HCT116 (cell line): ENCODE data around the gene CEP170B. TPM values are rescaled to one million over a fixed set of nuclear protein-coding genes. Genes with fewer than 3 reads are reported as not detected.

Source experiments
- ATAC-seq: fragments of 200-7000 bp; cut with Tn5 transposase; 2 replicates; pipeline ENCODE4 v1.9.1; 2020; ENCODE audit warnings: mild to moderate bottlenecking, moderate library complexity
- BruUV-seq: library from RNA; stranded (reverse); fragments of 400-500 nt; replicated peaks from 2 replicates; lab custom pipeline; 2021; lab: Mats Ljungman, UMichigan
- CTCF ChIA-PET: fragments of 300-600 bp; sonication (Branson Sonifier 250); formaldehyde crosslinking; loops from one replicate; lab custom pipeline; 2021; ENCODE audit warnings: antibody characterized with exemption; lab: Charles Lee
- POLR2A ChIA-PET: fragments of 300-600, 350-600 bp; sonication (Branson Sonifier 250); formaldehyde crosslinking; loops from one replicate; lab custom pipeline; 2021; ENCODE audit warnings: antibody characterized with exemption; lab: Charles Lee
- RAD21 ChIA-PET, 2 experiments: fragments of 300-600 bp; sonication (Branson Sonifier 250); formaldehyde crosslinking; loops; one replicate each; lab custom pipeline; 2023; ENCODE audit warnings: low total read pairs in 2 of 2; ENCODE audit not compliant: uncharacterized antibody in 2 of 2, unreplicated experiment in 2 of 2, low non-redundant PET in 1 of 2; lab: Charles Lee
- DNase-seq: peaks from one replicate; pipeline ENCODE4 v3.0.0-alpha.2; 2010; ENCODE audit warnings: low read depth, low spot score
- H2AFZ ChIP-seq: fragments of 200-600 bp; shearing (Covaris generic), sonication (generic); 2 replicates; pipeline ENCODE4 v1.6.1; 2017; ENCODE audit warnings: low read depth, mixed run types, mixed read lengths, antibody characterized with exemption, low read length; ENCODE audit not compliant: poor library complexity, severe bottlenecking
- H3K27ac ChIP-seq: 2 replicates; pipeline ENCODE4 v1.5.1; 2012; ENCODE audit warnings: low read depth, low read length
- H3K27me3 ChIP-seq: fragments of 200-600 bp; sonication (generic); 2 replicates; pipeline ENCODE4 v1.6.1; 2016; ENCODE audit warnings: mixed run types, low read length, mixed read lengths; ENCODE audit not compliant: insufficient read depth
- H3K36me3 ChIP-seq, 2 experiments: fragments of 200-500 bp in 1 of 2; fragments of 200-600 bp in 1 of 2; sonication (Bioruptor generic) in 1 of 2; sonication (generic) in 1 of 2; 2 replicates each; pipeline versions ENCODE4 v1.5.1 to v1.6.1; 2014 to 2016; ENCODE audit warnings: low read length in 2 of 2, inconsistent platforms in 1 of 2, mixed read lengths in 1 of 2, mixed run types in 1 of 2; ENCODE audit not compliant: insufficient read depth in 2 of 2, control insufficient read depth in 1 of 2
- H3K4me1 ChIP-seq, 2 experiments: fragments of 200-600 bp in 1 of 2; sonication (generic) in 1 of 2; 2 replicates each; pipeline versions ENCODE4 v1.5.1 to v1.6.1; 2012 to 2017; ENCODE audit warnings: low read length in 2 of 2, inconsistent platforms in 1 of 2, mild to moderate bottlenecking in 1 of 2, mixed read lengths in 1 of 2, mixed run types in 1 of 2, moderate library complexity in 1 of 2; ENCODE audit not compliant: insufficient read depth in 2 of 2, control insufficient read depth in 1 of 2
- H3K4me2 ChIP-seq: fragments of 200-600 bp; sonication (generic); 2 replicates; pipeline ENCODE4 v1.6.1; 2017; ENCODE audit warnings: mixed run types, low read length, mixed read lengths
- H3K4me3 ChIP-seq, 2 experiments: fragments of 200-600 bp in 1 of 2; sonication (generic) in 1 of 2; replicated peaks in 1 of 2; 2 replicates each; pipeline ENCODE4 v1.5.1; 2011 to 2016; ENCODE audit warnings: low read length in 2 of 2, control low read depth in 1 of 2, low read depth in 1 of 2, mild to moderate bottlenecking in 1 of 2, mixed read lengths in 1 of 2, mixed run types in 1 of 2
- H3K79me2 ChIP-seq: fragments of 200-600 bp; sonication (generic); 2 replicates; pipeline ENCODE4 v1.6.1; 2017; ENCODE audit warnings: mild to moderate bottlenecking, mixed run types, low read length, moderate library complexity, mixed read lengths; ENCODE audit not compliant: insufficient read depth
- H3K9ac ChIP-seq: fragments of 200-600 bp; sonication (generic); 2 replicates; pipeline ENCODE4 v1.6.1; 2016; ENCODE audit warnings: low read length, mixed read lengths
- H3K9me2 ChIP-seq: fragments of 200-600 bp; sonication (generic), shearing (Covaris generic); 2 replicates; pipeline ENCODE4 v1.6.1; 2017; ENCODE audit warnings: mixed run types, mild to moderate bottlenecking, moderate library complexity; ENCODE audit not compliant: insufficient read depth
- H3K9me3 ChIP-seq, 2 experiments: fragments of 200-500 bp in 1 of 2; fragments of 200-600 bp in 1 of 2; sonication (Bioruptor generic) in 1 of 2; sonication (generic) in 1 of 2; 2 replicates each; pipeline ENCODE4 v1.6.1; 2014 to 2017; ENCODE audit warnings: low read length in 2 of 2, mixed read lengths in 2 of 2, inconsistent platforms in 1 of 2, low read depth in 1 of 2, mild to moderate bottlenecking in 1 of 2, mixed run types in 1 of 2, moderate library complexity in 1 of 2; ENCODE audit not compliant: control insufficient read depth in 1 of 2, insufficient read depth in 1 of 2
- H4K20me1 ChIP-seq: fragments of 200-600 bp; sonication (generic), shearing (Covaris generic); 2 replicates; pipeline ENCODE4 v1.6.1; 2017; ENCODE audit warnings: mixed run types, mild to moderate bottlenecking, moderate library complexity; ENCODE audit not compliant: insufficient read depth
- CBX3 ChIP-seq: IDR thresholded peaks from 2 replicates; pipeline ENCODE4 v1.6.1; 2012; ENCODE audit warnings: low read depth
- CEBPB ChIP-seq: IDR thresholded peaks from 2 replicates; pipeline ENCODE4 v1.6.1; 2012; ENCODE audit warnings: low read depth
- EGR1 ChIP-seq: IDR thresholded peaks from 2 replicates; pipeline ENCODE4 v1.6.1; 2012; ENCODE audit warnings: low read depth
- EZH2 ChIP-seq: fragments of 200-600 bp; sonication (generic); IDR thresholded peaks from 2 replicates; pipeline ENCODE4 v1.6.1; 2017; ENCODE audit warnings: antibody characterized with exemption, mixed run types
- EZH2phosphoT487 ChIP-seq: fragments of 200-600 bp; IDR thresholded peaks from 2 replicates; pipeline ENCODE4 v1.6.1; 2018; ENCODE audit warnings: antibody characterized with exemption, borderline replicate concordance
- JUND ChIP-seq: IDR thresholded peaks from 2 replicates; pipeline ENCODE4 v1.6.1; 2012
- POLR2A ChIP-seq: IDR thresholded peaks from 2 replicates; pipeline ENCODE4 v1.7.0; 2011; ENCODE audit warnings: borderline replicate concordance; ENCODE audit not compliant: insufficient read depth, insufficient read length; ENCODE audit errors: extremely low read depth
- POLR2AphosphoS5 ChIP-seq: IDR thresholded peaks from 2 replicates; pipeline ENCODE4 v1.6.1; 2011; ENCODE audit warnings: mild to moderate bottlenecking, low read depth, low read length, moderate library complexity
- RAD21 ChIP-seq: IDR thresholded peaks from 2 replicates; pipeline ENCODE4 v1.6.1; 2012; ENCODE audit warnings: low read depth, mild to moderate bottlenecking
- SIN3A ChIP-seq: IDR thresholded peaks from 2 replicates; pipeline ENCODE4 v1.6.1; 2012; ENCODE audit warnings: low read depth
- SP1 ChIP-seq: IDR thresholded peaks from 2 replicates; pipeline ENCODE4 v1.6.1; 2012; ENCODE audit warnings: low read depth
- SRF ChIP-seq: IDR thresholded peaks from 2 replicates; pipeline ENCODE4 v1.6.1; 2012; ENCODE audit warnings: low read depth
- YY1 ChIP-seq: IDR thresholded peaks from 2 replicates; pipeline ENCODE4 v1.6.1; 2011; ENCODE audit warnings: low read length, low read depth, moderate library complexity, mild to moderate bottlenecking; ENCODE audit not compliant: insufficient replicate concordance; ENCODE audit errors: extremely low read depth
- ZFX ChIP-seq: fragments of 450-650 bp; IDR thresholded peaks from 2 replicates; pipeline ENCODE4 v1.6.1; 2017
- ZNF274 ChIP-seq: fragments of 200-500 bp; sonication (Bioruptor generic); IDR thresholded peaks from 2 replicates; pipeline ENCODE4 v1.6.1; 2014; ENCODE audit warnings: mild to moderate bottlenecking, low read depth, low read length, inconsistent platforms
- intact Hi-C: fragments of 100-400 bp; cut with micrococcal nuclease; formaldehyde crosslinking; loops from 2 replicates; pipeline ENCODE4 v1.10.0; 2022
- total RNA-seq: library from RNA; stranded (reverse); gene quantifications from one replicate; pipeline ENCODE4 v1.2.1, GENCODE V29; 2021; ENCODE audit not compliant: unreplicated experiment
- TF ChIP-seq, protein P1 (sequence below): IDR thresholded peaks from 2 replicates; pipeline ENCODE4 v1.6.1; 2012
- TF ChIP-seq, protein P2 (sequence below): IDR thresholded peaks from 2 replicates; pipeline ENCODE4 v1.6.1; 2012
- TF ChIP-seq, protein P3 (sequence below): IDR thresholded peaks from 2 replicates; pipeline ENCODE4 v1.6.1; 2011; ENCODE audit warnings: mild to moderate bottlenecking, low read length, moderate library complexity; ENCODE audit not compliant: insufficient replicate concordance; ENCODE audit errors: extremely low read depth
- TF ChIP-seq, protein P4 (sequence below), 3 experiments: fragments of 200-600 bp in 1 of 3; sonication (generic) in 1 of 3; IDR thresholded peaks in 2 of 3; conservative IDR thresholded peaks in 1 of 3; 2 replicates each; pipeline ENCODE4 v1.5.1; 2012 to 2017; ENCODE audit warnings: low read depth in 2 of 3, low read length in 2 of 3, antibody characterized with exemption in 1 of 3, borderline replicate concordance in 1 of 3, control low read depth in 1 of 3, mild to moderate bottlenecking in 1 of 3, mixed read lengths in 1 of 3, mixed run types in 1 of 3, moderate library complexity in 1 of 3; ENCODE audit not compliant: insufficient read depth in 1 of 3
- TF ChIP-seq, protein P5 (sequence below): IDR thresholded peaks from 2 replicates; pipeline ENCODE4 v1.6.1; 2012; ENCODE audit warnings: low read depth

Gene CEP170B
- total RNA-seq, 1 experiment from 2014 or later = 45.9 TPM

DNA sequence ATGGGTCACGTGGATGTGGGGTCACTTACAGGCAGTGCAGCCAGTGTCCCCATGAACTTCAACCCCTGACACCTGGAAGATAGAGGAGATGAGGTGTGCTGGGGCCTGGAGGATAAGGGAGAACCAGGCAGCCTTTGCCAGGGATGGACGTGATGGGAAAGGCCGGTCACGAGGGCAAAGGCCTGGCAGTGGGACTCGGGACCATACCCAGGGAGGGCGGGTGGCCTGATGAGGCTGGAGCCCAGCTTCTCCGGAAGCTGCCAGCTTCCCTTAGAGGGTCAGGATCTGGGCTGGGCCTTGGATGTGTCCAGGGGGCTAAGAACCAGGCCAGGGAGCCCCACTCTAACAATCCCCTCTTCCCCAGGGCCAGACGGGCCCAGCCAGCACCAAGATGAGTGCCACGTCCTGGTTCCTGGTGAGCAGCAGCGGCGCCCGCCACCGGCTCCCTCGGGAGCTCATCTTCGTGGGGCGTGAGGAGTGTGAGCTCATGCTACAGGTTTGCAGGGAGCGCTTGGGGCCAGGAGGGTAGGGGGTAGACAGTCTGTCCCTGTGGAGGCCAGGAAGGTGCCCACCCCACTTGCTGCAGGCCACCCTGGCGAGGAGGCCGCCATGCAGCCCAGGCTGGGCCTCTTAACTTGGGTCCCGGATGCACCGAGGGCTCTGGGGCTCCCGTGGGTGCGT, 3.1 kb downstream of the CEP170B start:
- DNase-seq = no peak
- no peak overlapping the region for H3K4me2 ChIP-seq
- no peak overlapping the region for H3K9ac ChIP-seq
- POLR2A ChIA-PET = no interaction called here
- CTCF ChIA-PET = no interaction called here
- no peaks in the 10 kb centered on the region for H3K9me3 ChIP-seq
- TF ChIP-seq, protein P1, sequence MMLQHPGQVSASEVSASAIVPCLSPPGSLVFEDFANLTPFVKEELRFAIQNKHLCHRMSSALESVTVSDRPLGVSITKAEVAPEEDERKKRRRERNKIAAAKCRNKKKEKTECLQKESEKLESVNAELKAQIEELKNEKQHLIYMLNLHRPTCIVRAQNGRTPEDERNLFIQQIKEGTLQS = no peak
- TF ChIP-seq CBX3 = no peak
- TF ChIP-seq, protein P2, sequence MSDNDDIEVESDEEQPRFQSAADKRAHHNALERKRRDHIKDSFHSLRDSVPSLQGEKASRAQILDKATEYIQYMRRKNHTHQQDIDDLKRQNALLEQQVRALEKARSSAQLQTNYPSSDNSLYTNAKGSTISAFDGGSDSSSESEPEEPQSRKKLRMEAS = no peak
- no peak for TF ChIP-seq RAD21
- TF ChIP-seq SP1 = no peak
- TF ChIP-seq YY1 = no peak
- no peak for TF ChIP-seq EGR1
- TF ChIP-seq, protein P3, sequence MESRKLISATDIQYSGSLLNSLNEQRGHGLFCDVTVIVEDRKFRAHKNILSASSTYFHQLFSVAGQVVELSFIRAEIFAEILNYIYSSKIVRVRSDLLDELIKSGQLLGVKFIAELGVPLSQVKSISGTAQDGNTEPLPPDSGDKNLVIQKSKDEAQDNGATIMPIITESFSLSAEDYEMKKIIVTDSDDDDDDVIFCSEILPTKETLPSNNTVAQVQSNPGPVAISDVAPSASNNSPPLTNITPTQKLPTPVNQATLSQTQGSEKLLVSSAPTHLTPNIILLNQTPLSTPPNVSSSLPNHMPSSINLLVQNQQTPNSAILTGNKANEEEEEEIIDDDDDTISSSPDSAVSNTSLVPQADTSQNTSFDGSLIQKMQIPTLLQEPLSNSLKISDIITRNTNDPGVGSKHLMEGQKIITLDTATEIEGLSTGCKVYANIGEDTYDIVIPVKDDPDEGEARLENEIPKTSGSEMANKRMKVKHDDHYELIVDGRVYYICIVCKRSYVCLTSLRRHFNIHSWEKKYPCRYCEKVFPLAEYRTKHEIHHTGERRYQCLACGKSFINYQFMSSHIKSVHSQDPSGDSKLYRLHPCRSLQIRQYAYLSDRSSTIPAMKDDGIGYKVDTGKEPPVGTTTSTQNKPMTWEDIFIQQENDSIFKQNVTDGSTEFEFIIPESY = no peak
- no peak for TF ChIP-seq CEBPB
- no peak for TF ChIP-seq POLR2A
- TF ChIP-seq JUND = no peak
- TF ChIP-seq, protein P4, sequence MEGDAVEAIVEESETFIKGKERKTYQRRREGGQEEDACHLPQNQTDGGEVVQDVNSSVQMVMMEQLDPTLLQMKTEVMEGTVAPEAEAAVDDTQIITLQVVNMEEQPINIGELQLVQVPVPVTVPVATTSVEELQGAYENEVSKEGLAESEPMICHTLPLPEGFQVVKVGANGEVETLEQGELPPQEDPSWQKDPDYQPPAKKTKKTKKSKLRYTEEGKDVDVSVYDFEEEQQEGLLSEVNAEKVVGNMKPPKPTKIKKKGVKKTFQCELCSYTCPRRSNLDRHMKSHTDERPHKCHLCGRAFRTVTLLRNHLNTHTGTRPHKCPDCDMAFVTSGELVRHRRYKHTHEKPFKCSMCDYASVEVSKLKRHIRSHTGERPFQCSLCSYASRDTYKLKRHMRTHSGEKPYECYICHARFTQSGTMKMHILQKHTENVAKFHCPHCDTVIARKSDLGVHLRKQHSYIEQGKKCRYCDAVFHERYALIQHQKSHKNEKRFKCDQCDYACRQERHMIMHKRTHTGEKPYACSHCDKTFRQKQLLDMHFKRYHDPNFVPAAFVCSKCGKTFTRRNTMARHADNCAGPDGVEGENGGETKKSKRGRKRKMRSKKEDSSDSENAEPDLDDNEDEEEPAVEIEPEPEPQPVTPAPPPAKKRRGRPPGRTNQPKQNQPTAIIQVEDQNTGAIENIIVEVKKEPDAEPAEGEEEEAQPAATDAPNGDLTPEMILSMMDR (IDR thresholded peaks at IDR 0.05 in 2 of 3, conservative IDR thresholded peaks at IDR 0.05 in 1 of 3; ENCODE audit: borderline replicate concordance in 1 of 3, insufficient read depth in 1 of 3, low read depth in 2 of 3, low read length in 2 of 3) = no peak
- no peak for TF ChIP-seq ZNF274
- TF ChIP-seq POLR2AphosphoS5 = no peak
- TF ChIP-seq SRF = no peak
- no peak for TF ChIP-seq EZH2phosphoT487
- no peak for TF ChIP-seq SIN3A
- no peak for TF ChIP-seq ZFX
- TF ChIP-seq EZH2 = no peak
- TF ChIP-seq, protein P5, sequence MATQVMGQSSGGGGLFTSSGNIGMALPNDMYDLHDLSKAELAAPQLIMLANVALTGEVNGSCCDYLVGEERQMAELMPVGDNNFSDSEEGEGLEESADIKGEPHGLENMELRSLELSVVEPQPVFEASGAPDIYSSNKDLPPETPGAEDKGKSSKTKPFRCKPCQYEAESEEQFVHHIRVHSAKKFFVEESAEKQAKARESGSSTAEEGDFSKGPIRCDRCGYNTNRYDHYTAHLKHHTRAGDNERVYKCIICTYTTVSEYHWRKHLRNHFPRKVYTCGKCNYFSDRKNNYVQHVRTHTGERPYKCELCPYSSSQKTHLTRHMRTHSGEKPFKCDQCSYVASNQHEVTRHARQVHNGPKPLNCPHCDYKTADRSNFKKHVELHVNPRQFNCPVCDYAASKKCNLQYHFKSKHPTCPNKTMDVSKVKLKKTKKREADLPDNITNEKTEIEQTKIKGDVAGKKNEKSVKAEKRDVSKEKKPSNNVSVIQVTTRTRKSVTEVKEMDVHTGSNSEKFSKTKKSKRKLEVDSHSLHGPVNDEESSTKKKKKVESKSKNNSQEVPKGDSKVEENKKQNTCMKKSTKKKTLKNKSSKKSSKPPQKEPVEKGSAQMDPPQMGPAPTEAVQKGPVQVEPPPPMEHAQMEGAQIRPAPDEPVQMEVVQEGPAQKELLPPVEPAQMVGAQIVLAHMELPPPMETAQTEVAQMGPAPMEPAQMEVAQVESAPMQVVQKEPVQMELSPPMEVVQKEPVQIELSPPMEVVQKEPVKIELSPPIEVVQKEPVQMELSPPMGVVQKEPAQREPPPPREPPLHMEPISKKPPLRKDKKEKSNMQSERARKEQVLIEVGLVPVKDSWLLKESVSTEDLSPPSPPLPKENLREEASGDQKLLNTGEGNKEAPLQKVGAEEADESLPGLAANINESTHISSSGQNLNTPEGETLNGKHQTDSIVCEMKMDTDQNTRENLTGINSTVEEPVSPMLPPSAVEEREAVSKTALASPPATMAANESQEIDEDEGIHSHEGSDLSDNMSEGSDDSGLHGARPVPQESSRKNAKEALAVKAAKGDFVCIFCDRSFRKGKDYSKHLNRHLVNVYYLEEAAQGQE = no peak
- peak overlapping the region; percentile 29; the same call in 1 of the 2 replicates for H3K27ac ChIP-seq
- H3K36me3 ChIP-seq = peaks cover 0 to 21% of the 10 kb centered on the region in 2 experiments; a peak in 1 of 4 replicates
- H4K20me1 ChIP-seq = no peaks in the 10 kb centered on the region
- peaks cover 87% of the 10 kb centered on the region for H3K79me2 ChIP-seq
- no peak for ATAC-seq
- H3K27me3 ChIP-seq = no peaks in the 10 kb centered on the region
- no peak overlapping the region for H2AFZ ChIP-seq
- H3K9me2 ChIP-seq = no peaks in the 10 kb centered on the region
- H3K4me1 ChIP-seq = peaks cover 12 to 22% of the 10 kb centered on the region in 2 experiments
- RAD21 ChIA-PET = no interaction called here
- intact Hi-C loops = no loop called here
- no peak overlapping the region for H3K4me3 ChIP-seq
- no TSS peak for BruUV-seq
